GM12891 (cell line): Measurements from ENCODE around the gene EMX1.

ENCODE experiments used
- POLR2A ChIP-seq: IDR thresholded peaks from 2 replicates; pipeline ENCODE4 v1.6.1; 2011; ENCODE audit warnings: low read depth, low read length, control low read depth
- POLR2AphosphoS5 ChIP-seq: IDR thresholded peaks from 2 replicates; pipeline ENCODE4 v1.6.1; 2011; ENCODE audit warnings: low read depth, low read length, control low read depth
- POU2F2 ChIP-seq: IDR thresholded peaks from 2 replicates; pipeline ENCODE4 v1.6.1; 2011; ENCODE audit warnings: low read depth, mild to moderate bottlenecking, control low read depth, low read length, moderate library complexity
- TAF1 ChIP-seq: IDR thresholded peaks from 2 replicates; pipeline ENCODE4 v1.6.1; 2011; ENCODE audit warnings: low read depth, low read length, control low read depth

DNA sequence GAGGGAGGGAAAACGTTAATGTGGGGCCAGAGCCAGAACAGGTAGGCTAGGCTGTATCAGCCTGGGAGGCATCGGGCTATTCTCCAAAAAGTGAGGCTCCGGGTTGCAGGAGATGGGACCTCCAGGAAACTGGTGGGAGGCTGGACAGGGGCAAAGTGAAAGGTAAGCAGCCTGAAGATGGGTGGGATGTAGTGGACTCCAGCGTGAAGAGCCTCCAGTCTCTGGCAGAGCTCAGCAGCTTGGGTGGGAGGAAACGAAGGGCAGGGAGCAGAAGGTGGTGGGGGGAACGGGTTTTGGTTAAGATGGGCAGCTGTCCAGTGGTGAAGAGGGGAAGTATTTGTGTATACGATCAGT is 3.1 kb upstream of the EMX1 start:
- no peak for TF ChIP-seq POLR2A
- TF ChIP-seq POLR2AphosphoS5, result no peak
- TF ChIP-seq TAF1, result no peak
- no peak for TF ChIP-seq POU2F2
